Subcutaneous adipose tissue (tissue), 4 donors: ENCODE data around the gene NSMF. TPM values are rescaled to one million over a fixed set of nuclear protein-coding genes. Genes with fewer than 3 reads are reported as not detected.

Experiments
- CTCF ChIP-seq: fragments of 450-650 bp; IDR thresholded peaks from one replicate; pipeline ENCODE4 v1.5.1; 2016; ENCODE audit warnings: low read depth, mild to moderate bottlenecking, control low read depth, antibody characterized with exemption, moderate library complexity
- total RNA-seq, 4 donors: library from RNA; depleted of rRNA; stranded (reverse); fragments of >200 nt; gene quantifications; one replicate each; pipeline ENCODE4 v1.1.0, GENCODE V29; 2016

The NSMF gene
- total RNA-seq, 4 donors from 2014 or later, result 17.7 to 37.5 (median 25.2) TPM

DNA sequence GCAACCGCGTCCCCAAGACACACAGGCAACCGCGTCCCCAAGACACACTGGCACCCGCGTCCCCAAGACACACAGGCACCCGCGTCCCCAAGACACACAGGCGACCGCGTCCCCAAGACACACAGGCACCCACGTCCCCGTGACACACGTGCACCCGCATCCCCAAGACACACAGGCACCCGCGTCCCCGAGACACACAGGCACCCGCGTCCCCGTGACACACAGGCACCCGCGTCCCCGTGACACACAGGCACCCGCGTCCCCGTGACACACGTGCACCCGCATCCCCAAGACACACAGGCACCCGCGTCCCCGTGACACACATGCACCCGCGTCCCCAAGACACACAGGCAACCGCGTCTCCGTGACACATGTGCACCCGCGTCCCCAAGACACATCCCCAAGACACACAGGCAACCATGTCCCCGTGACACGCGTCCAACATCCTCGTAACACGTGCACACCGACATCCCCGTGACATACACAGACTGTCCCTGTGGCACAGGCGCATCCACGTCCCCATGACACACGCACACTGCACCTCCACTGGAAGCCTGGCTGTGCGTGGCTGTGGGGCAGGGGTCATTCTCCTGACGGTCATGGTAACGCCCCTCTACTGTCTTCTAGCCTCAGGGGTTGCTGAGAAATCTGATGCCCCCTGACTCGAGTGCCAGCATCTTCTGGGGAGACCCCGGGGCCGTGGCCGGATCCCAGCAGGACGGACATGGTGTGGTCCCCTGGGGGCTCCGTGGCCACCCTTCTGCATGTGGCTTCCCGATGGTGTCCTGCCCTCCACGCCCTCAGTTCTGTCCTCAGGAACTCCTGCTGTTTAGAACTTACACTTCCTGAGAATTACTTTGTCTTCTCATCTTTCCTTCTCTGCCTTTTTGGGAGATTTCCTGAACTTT is 60.3 kb downstream of the NSMF start:
- TF ChIP-seq CTCF, result no peak

DNA sequence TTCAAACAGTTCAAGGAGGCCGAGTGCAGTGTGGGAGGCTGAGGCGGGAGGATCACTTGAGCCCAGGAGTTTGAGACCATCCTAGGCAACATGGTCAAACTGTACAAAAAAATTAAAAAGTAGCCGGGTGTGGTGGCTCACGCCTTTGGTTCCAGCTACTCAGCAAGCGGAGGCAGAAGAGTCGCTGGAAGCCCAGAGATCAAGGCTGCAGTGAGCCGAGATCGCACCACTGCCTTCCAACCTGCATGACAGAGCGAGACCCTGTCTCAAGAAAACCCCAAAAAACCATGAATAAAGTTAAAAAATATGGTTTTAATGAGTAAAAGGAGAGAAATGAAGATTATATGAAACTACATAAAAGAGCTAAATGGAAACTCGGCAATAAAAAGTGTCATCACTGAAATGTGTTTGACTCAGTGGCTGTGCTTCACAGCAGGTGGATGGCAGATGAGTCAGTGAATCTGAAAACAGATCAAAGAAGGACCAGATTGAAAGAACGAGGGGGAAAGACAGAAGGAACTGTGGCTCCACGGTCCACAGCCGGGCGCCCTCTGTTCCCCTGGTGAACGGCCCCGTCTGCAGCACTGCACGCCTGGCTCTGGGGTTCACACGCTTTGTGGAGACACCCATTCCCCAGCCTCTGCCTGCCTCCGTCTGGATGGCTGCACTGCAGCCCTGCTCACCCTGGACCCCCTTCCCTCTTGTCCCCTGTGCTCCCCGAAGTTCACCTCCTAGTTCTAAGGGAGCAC is 61.3 kb downstream of the NSMF start:
- no peak for TF ChIP-seq CTCF

Other genes starting within 250 kb of the NSMF start
- gene RNF208, start 237.1 kb downstream of the NSMF start, total RNA-seq, result 1 to 10 TPM in 2 of 4 donors, under 1 TPM in 1, not detected in 1; 0.88 to 2.4 (median 1.9) TPM
- under 1 TPM in 1 of 4 donors, not detected in 3; 0.34 TPM for gene CYSRT1, start 234.2 kb downstream of the NSMF start, total RNA-seq
- gene RNF224, start 231.8 kb downstream of the NSMF start, total RNA-seq, result not detected
- gene SLC34A3, start 228.4 kb downstream of the NSMF start, total RNA-seq, result not detected
- gene TUBB4B, start 218.0 kb downstream of the NSMF start, total RNA-seq, result 100 to 1,000 TPM in 2 of 4 donors, 10 to 100 TPM in 2; 92.0 to 213 (median 150) TPM
- not detected for gene STPG3, start 208.0 kb downstream of the NSMF start, total RNA-seq
- 10 to 100 TPM; 19.4 to 37.0 (median 30.8) TPM for gene NELFB, start 204.0 kb downstream of the NSMF start, total RNA-seq
- gene TOR4A, start 181.6 kb downstream of the NSMF start, total RNA-seq, result 1 to 10 TPM; 3.3 to 9.0 (median 6.6) TPM
- 10 to 100 TPM in 1 of 4 donors, 1 to 10 TPM in 2, under 1 TPM in 1; 0.51 to 11.5 (median 2.9) TPM for gene NRARP, start 157.1 kb downstream of the NSMF start, total RNA-seq
- 10 to 100 TPM in 2 of 4 donors, 1 to 10 TPM in 2; 7.5 to 44.6 (median 10.5) TPM for gene EXD3, start 36.2 kb downstream of the NSMF start, total RNA-seq
- gene NOXA1, start 35.9 kb downstream of the NSMF start, total RNA-seq, result 1 to 10 TPM; 1.4 to 5.3 (median 2.4) TPM
- gene ENTPD8, start 18.0 kb downstream of the NSMF start, total RNA-seq, result not detected
- 10 to 100 TPM; 13.0 to 34.3 (median 29.2) TPM for gene PNPLA7, start 91.1 kb upstream of the NSMF start, total RNA-seq
- gene MRPL41, start 92.5 kb upstream of the NSMF start, total RNA-seq, result 100 to 1,000 TPM in 1 of 4 donors, 10 to 100 TPM in 3; 55.3 to 152 (median 64.7) TPM
- 10 to 100 TPM; 17.0 to 44.1 (median 22.6) TPM for gene DPH7, start 119.6 kb upstream of the NSMF start, total RNA-seq
- gene ZMYND19, start 131.2 kb upstream of the NSMF start, total RNA-seq, result 10 to 100 TPM in 3 of 4 donors, 1 to 10 TPM in 1; 6.8 to 12.2 (median 10.7) TPM
- gene ARRDC1, start 146.4 kb upstream of the NSMF start, total RNA-seq, result 10 to 100 TPM; 23.6 to 41.7 (median 33.7) TPM
- gene EHMT1, start 159.7 kb upstream of the NSMF start, total RNA-seq, result 100 to 1,000 TPM in 1 of 4 donors, 10 to 100 TPM in 3; 53.2 to 168 (median 65.9) TPM